Metanephros (tissue), 1 donor: Measurements from ENCODE around the gene MUL1. TPM values are rescaled to one million over a fixed set of nuclear protein-coding genes. Genes with fewer than 3 reads are reported as not detected.

Experiments used
- total RNA-seq: library from RNA; depleted of rRNA; stranded (reverse); fragments of >200 nt; gene quantifications from one replicate; pipeline ENCODE4 v1.2.3, GENCODE V29; 2014

MUL1 gene
- 29.3 TPM for total RNA-seq

GRCh38 chr1:20507564-20508410 is at the start of gene MUL1:
MUL1 (minus strand) TSS chr1:20508151; CDS start chr1:20508024, 127 bp downstream.

DNA sequence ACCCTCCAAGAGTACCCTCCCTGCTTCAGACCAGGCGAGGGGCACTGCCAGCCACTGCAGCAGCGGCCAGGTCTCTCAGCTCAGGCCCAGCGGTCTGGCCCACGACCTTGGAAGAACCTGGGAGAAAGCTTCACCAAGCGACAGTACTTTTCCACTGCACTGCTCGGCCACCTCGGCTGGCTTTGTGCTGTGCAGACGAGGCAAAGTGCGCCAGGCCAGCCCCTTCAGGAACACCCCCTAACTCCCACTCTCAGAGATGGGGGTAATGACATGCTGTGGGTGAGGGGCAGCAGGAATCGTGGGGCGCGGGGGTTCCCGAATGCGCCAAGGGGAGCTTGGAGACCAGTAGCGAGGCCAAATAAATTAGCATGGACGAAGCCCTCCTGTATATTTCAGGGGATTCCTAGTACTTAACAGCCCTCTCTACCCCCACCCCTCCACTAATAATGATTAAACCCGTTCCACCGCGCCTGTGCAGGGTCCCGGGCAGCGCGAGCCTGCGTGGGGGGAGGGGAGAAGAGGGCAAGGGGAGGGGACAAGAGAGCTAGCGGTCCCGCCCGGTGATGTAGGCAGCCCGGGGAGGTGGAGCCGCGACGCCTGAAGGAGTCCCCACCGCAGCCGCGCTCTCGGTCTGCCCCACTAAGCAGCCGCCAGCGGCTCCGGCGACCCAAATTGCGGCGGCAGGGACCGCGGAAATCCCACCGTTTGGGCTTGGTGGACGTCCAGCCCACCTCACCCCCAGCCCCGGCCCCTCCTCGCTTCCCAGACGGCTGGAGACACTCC is 44.2 kb upstream of the MUL1 start, which contains the start of gene FAM43B:
TSS of gene FAM43B (plus strand) at position 629 of the 783 bp plus-strand sequence. CDS start 401 bp downstream, outside the sequence.

DNA sequence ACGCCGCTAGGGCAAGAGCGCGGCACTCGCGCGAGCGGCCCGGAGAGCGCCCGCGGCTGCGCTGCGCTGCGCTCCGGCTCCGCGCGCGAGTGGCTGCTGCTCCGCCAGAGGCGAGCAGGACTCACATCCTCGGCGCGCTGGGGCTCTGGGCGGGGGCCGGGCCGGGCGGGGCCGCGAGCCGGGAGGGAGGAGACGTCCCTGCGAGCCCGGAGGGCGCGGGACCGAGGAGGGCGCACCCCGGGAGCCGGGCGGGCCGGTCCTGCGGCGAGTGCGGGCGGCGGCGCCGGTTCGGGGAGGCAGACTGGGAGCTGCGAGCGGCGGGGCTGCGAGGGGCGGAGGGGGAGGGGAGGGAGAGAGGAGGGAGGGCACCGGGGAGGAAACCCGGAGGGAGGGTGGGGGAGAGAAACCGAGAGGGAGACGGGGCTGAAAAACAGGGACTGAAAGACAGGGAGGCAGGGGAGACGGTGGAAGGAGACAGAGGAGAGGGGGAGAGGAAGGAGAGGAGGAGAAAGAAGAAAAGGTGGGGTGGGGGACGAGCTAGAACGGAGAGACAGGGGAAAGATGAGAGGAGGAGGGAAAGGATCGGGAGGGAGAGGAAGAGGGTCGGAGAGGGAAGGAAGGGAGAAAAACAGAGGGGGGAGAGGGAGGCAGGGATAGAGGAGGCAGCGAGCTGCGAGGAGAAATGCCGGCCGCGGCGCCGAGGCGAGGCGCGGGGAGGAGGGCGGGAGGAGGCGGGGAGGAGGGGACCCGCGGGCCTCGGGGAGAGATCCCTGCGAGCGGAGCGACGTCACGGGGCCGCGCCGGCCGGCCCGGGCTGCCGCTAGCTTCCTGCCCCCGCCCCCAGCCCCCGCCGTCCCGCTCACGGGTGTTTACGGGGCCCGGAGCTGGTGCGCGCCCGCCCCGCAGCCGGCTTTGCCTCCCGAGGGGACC is 22.2 kb downstream of the MUL1 start, which contains the start of gene CAMK2N1:
TSS of gene CAMK2N1 (minus strand) at position 684 of the 930 bp plus-strand sequence. CDS start 831 bp downstream, outside the sequence.

Other genes with a start within 250 kb of the MUL1 start
- 2.4 TPM for gene VWA5B1, start 217.3 kb downstream of the MUL1 start, total RNA-seq
- gene CAMK2N1, start 21.9 kb downstream of the MUL1 start, total RNA-seq = 24.1 TPM
- gene FAM43B, start 44.4 kb upstream of the MUL1 start, total RNA-seq = 1.2 TPM
- 4.3 TPM for gene CDA, start 80.9 kb upstream of the MUL1 start, total RNA-seq
- 71.9 TPM for gene PINK1, start 125.3 kb upstream of the MUL1 start, total RNA-seq
- 182 TPM for gene DDOST, start 153.2 kb upstream of the MUL1 start, total RNA-seq
- gene KIF17, start 209.9 kb upstream of the MUL1 start, total RNA-seq = 5.2 TPM
- gene SH2D5, start 224.6 kb upstream of the MUL1 start, total RNA-seq = 0.18 TPM